Transverse colon (tissue), 3 donors: ENCODE data around the gene SHB.

Experiments used
- CTCF ChIP-seq, 5 experiments: fragments of 200-600 bp in 3 of 5; fragments of 450-650 bp in 2 of 5; sonication (generic) in 3 of 5; IDR thresholded peaks; 1 replicate in 2 of 5; 2 replicates in 3 of 5; pipeline ENCODE4 v1.5.1; 2016 to 2017; ENCODE audit warnings: antibody characterized with exemption in 5 of 5, inconsistent platforms in 3 of 5, mild to moderate bottlenecking in 2 of 5, moderate library complexity in 1 of 5
- POLR2A ChIP-seq: fragments of 450-650 bp; IDR thresholded peaks from one replicate; pipeline ENCODE4 v1.6.1; 2016; ENCODE audit warnings: antibody characterized with exemption, mild to moderate bottlenecking, moderate library complexity

DNA sequence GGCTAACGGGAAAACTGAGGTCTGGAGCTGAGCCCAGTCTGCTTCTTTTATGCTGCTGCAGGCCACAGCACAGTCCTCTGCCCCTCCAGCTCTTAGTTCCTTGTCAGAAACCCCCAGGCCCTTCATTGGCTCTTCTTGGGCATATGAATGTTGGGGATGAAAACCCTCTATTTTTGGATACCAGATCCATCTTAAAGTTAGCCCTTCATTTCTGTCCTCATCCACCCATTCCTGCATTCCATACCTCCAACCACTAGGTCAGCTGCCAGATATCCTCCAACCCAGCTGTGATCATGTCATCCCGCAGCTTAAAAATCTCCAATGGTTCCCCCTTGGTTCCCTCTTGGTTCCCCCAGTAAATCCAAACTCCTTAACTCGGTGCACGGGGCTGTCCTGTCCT lies 163.3 kb downstream of the SHB start:
- TF ChIP-seq POLR2A (no peak), CTCF (IDR thresholded peaks at IDR 0.05) (no peak)
